ENCODE measurements around the gene ZNF154. TPM values are rescaled to one million over a fixed set of nuclear protein-coding genes. Genes with fewer than 3 reads are reported as not detected.

The ZNF154 gene
- total and polyA plus RNA-seq, 2 of the 4 experiments (the other 2 are of a cell fraction): 2.2 to 2.9 TPM

GRCh38 chr19:57664269-57665127 lies 44.5 kb downstream of the ZNF154 start:
- H3K56ac ChIP-seq (ENCODE audit: extremely low read depth, insufficient read depth, low read length): no peak overlapping the region
- H2AK9ac ChIP-seq (replicated peaks; ENCODE audit: low read depth, low read length, poor library complexity): no peak overlapping the region
- no peak overlapping the region for H3K23ac ChIP-seq (ENCODE audit: low read depth, low read length)
- no peak overlapping the region for H2AK5ac ChIP-seq (ENCODE audit: low read depth, low read length)
- DNase-seq: peak; percentile 31
- ATAC-seq (ENCODE audit: low read depth): peak; percentile 97
- H4K5ac ChIP-seq (ENCODE audit: low read depth, low read length): no peak overlapping the region
- CTCF ChIA-PET: interaction anchor here (0.6 kb wide), 1 partner anchor 274 kb away, joined by 6 read pairs; no protein-coding TSS in a partner anchor
- in situ Hi-C loops (cut with MboI; ENCODE audit: low sequenced_read_pairs) (no loop called here), intact Hi-C loops (cut with micrococcal nuclease) (no loop called here), dilution Hi-C loops (cut with HindIII; ENCODE audit: low sequenced_read_pairs, unreplicated experiment) (no loop called here)
- POLR2A ChIA-PET (ENCODE audit: unreplicated experiment): interaction anchor here (0.6 kb wide), 1 partner anchor 46 kb away, joined by 18 read pairs; no protein-coding TSS in a partner anchor
- no peak overlapping the region for H4K91ac ChIP-seq (ENCODE audit: insufficient read depth, low read depth, low read length)
- peak overlapping the region; percentile 71 for H3K9ac ChIP-seq (ENCODE audit: low read depth, low read length)
- H3K9me3 ChIP-seq (ENCODE audit: control insufficient read depth, insufficient read depth, low read length): no peaks in the 10 kb centered on the region
- H2BK120ac ChIP-seq (ENCODE audit: low read depth, low read length): no peak overlapping the region
- no peaks in the 10 kb centered on the region for H3K9me1 ChIP-seq (ENCODE audit: insufficient read depth, low read length)
- no peak overlapping the region for H2BK5ac ChIP-seq (ENCODE audit: low read depth, low read length, poor library complexity, severe bottlenecking)
- H2BK15ac ChIP-seq (ENCODE audit: low read depth, low read length): no peak overlapping the region
- 1% methylated on average over 27 of the region's 64 CpGs; no CpG with 5 or more reads in 1 of the 2 experiments for WGBS, 2 experiments (ENCODE audit: extremely low coverage in 2 of 2, insufficient read length in 1 of 2)
- peak overlapping the region; percentile 14; the same call in 1 of the 2 replicates for H3K27ac ChIP-seq (ENCODE audit: insufficient read depth, low read length)
- H3K14ac ChIP-seq (replicated peaks; ENCODE audit: low read depth, low read length): no peak overlapping the region
- BruUV-seq (replicated peaks): no TSS peak
- H2BK20ac ChIP-seq (ENCODE audit: low read depth, low read length): no peak overlapping the region
- no peak overlapping the region for H3K4ac ChIP-seq (ENCODE audit: low read depth, low read length)
- H3K4me3 ChIP-seq (ENCODE audit: insufficient read depth, low read depth, low read length): peak overlapping the region; percentile 54
- H3K18ac ChIP-seq (ENCODE audit: low read depth, low read length): no peak overlapping the region
- H3K79me1 ChIP-seq (ENCODE audit: low read depth in 1 of 2, low read length in 2 of 2): no peaks in the 10 kb centered on the region
- H2AFZ ChIP-seq (replicated peaks; ENCODE audit: low read length, poor library complexity): peak overlapping the region; percentile 92
- H3K27me3 ChIP-seq (ENCODE audit: control insufficient read depth, insufficient read depth, low read length): peaks cover 3% of the 10 kb centered on the region
- no peaks in the 10 kb centered on the region for H3K36me3 ChIP-seq (ENCODE audit: control insufficient read depth, insufficient read depth, low read length)
- no peaks in the 10 kb centered on the region for H4K20me1 ChIP-seq (ENCODE audit: insufficient read depth, low read length)
- TF ChIP-seq RAD21 (IDR thresholded peaks at IDR 0.05; ENCODE audit: low read length) (no peak), CHD1 (IDR thresholded peaks at IDR 0.05; ENCODE audit: low read depth, low read length) (no peak), POLR2A (IDR thresholded peaks at IDR 0.05; ENCODE audit: low read depth, low read length) (no peak), CTCF (conservative IDR thresholded peaks at IDR 0.05; ENCODE audit: low read depth, low read length) (no peak), BHLHE40 (IDR thresholded peaks at IDR 0.05; ENCODE audit: low read depth, low read length) (no peak), CEBPB (IDR thresholded peaks at IDR 0.05; ENCODE audit: low read depth, low read length) (no peak), NFE2L2 (IDR thresholded peaks at IDR 0.05; ENCODE audit: low read depth, low read length) (no peak), MAZ (IDR thresholded peaks at IDR 0.05; ENCODE audit: borderline replicate concordance, low read depth, low read length) (no peak), SMC3 (IDR thresholded peaks at IDR 0.05; ENCODE audit: low read depth, low read length) (no peak)
- peak overlapping the region; percentile 80 for H3K4me2 ChIP-seq (ENCODE audit: low read depth, low read length)
- H3K4me1 ChIP-seq (ENCODE audit: control insufficient read depth, insufficient read depth, low read length): no peaks in the 10 kb centered on the region
- H4K8ac ChIP-seq (ENCODE audit: low read depth in 2 of 2, low read length in 2 of 2): peak overlapping the region in 1 of 2 experiments; percentile 32; a peak in 1 of 4 replicates
